ENCODE measurements around the gene ZNF337. TPM values are rescaled to one million over a fixed set of nuclear protein-coding genes. Genes with fewer than 3 reads are reported as not detected.

Gene ZNF337
- total RNA-seq, 4 donors from 2014 or later: 5.5 to 18.9 (median 6.8) TPM

GRCh38 chr20:25629816-25630499, 66.7 kb downstream of the ZNF337 start:
- Histone ChIP-seq H3K27me3 (no peaks in the 10 kb centered on the region), H3K36me3 (peaks cover 0 to 11% (median 0%) of the 10 kb centered on the region in 3 donors), H3K4me3 (no peak overlapping the region), H3K9me3 (no peaks in the 10 kb centered on the region), H3K27ac (no peak overlapping the region), H3K4me1 (peaks cover 0 to 14% (median 0%) of the 10 kb centered on the region in 3 donors)
- WGBS, 2 donors: 83 to 94% methylated on average over 8 of the region's 8 CpGs
- TF ChIP-seq POLR2A (IDR thresholded peaks at IDR 0.05) (no peak), CTCF (IDR thresholded peaks at IDR 0.05) (no peak)
- intact Hi-C loops (cut with DNase I): no loop called here
- no peak for DNase-seq

- Histone ChIP-seq H3K27ac (no peak overlapping the region), H3K4me3 (no peak overlapping the region), H3K9me3 (no peaks in the 10 kb centered on the region), H3K4me1 (peaks cover 0 to 27% (median 11%) of the 10 kb centered on the region in 3 donors), H3K27me3 (no peaks in the 10 kb centered on the region), H3K36me3 (no peaks in the 10 kb centered on the region)
- WGBS, 2 donors: 84 to 85% methylated on average over 9 of the region's 9 CpGs
- TF ChIP-seq CTCF (IDR thresholded peaks at IDR 0.05): no peak
- TF ChIP-seq POLR2A (IDR thresholded peaks at IDR 0.05): no peak
- DNase-seq: no peak
- intact Hi-C loops (cut with DNase I): no loop called here
Measured at GRCh38 chr20:25626779-25627178, 69.9 kb downstream of the ZNF337 start.

GRCh38 chr20:25624500-25624939, 72.1 kb downstream of the ZNF337 start:
- Histone ChIP-seq H3K4me1 (peaks cover 0 to 35% (median 11%) of the 10 kb centered on the region in 3 donors), H3K27me3 (no peaks in the 10 kb centered on the region), H3K9me3 (no peaks in the 10 kb centered on the region), H3K4me3 (peak overlapping the region; percentile 58 to 95 (median 81)), H3K36me3 (no peaks in the 10 kb centered on the region), H3K27ac (peak overlapping the region; percentile 90 to 97 (median 96))
- intact Hi-C loops (cut with DNase I): no loop called here
- WGBS, 2 donors: 42 to 71% methylated on average over 11 to 14 of the region's 17 CpGs
- no peak for TF ChIP-seq POLR2A (IDR thresholded peaks at IDR 0.05)
- TF ChIP-seq CTCF (IDR thresholded peaks at IDR 0.05): no peak
- DNase-seq: no peak

Small RNAs within 50 kb of the gene (small RNA-seq; reads per million reads assigned to genes)
- gene RN7SL594P: 0 reads per million in 4 donors

Other genes starting within 250 kb of the ZNF337 start
- gene NINL, start 111.3 kb downstream of the ZNF337 start, total RNA-seq: 10 to 100 TPM in 1 of 4 donors, 1 to 10 TPM in 3; 2.5 to 11.6 (median 4.7) TPM
- 1 to 10 TPM; 2.1 to 5.4 (median 4.8) TPM for gene NANP, start 72.8 kb downstream of the ZNF337 start, total RNA-seq